ENCODE measurements around the gene GPR17.

The GPR17 gene

DNA sequence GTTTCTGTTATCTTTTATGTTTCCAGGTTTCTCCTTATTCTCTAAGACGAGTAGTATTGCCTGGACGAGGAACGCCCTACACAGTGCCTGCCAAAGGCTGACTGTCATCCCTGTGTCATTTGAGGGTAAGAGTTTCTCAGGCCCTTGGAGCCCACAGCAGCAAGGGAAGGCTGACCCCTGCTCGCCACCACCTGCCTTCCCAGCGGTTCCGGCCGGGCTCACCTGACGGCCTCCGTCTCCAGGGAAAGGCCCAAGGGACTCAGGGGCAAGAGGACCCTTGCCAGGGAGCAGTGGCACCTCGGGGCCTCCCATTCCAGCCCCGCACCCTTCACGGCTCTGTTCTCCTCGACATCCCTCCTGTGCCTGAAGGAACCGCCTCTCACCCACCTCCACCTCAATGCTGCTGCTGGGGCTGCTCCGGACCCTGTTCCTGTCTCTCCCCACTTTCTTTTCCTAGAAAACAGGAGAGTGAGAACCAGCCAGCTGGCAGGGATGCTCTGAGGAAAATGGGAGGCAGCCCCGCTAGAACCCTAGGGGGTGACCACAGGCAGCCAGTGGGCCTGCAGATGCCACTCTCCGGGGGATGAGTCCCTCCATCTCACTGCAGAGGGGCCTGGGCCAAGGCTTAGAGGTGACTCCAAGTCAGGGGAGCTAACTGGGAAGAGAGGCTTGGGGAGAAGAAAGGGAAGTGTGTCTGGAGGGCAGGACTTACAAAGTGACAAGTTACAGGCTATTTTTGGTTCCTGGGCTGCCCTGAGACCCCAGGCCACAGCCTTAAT is 27.5 kb downstream of the GPR17 start:
- DNase-seq, result no peak

DNA sequence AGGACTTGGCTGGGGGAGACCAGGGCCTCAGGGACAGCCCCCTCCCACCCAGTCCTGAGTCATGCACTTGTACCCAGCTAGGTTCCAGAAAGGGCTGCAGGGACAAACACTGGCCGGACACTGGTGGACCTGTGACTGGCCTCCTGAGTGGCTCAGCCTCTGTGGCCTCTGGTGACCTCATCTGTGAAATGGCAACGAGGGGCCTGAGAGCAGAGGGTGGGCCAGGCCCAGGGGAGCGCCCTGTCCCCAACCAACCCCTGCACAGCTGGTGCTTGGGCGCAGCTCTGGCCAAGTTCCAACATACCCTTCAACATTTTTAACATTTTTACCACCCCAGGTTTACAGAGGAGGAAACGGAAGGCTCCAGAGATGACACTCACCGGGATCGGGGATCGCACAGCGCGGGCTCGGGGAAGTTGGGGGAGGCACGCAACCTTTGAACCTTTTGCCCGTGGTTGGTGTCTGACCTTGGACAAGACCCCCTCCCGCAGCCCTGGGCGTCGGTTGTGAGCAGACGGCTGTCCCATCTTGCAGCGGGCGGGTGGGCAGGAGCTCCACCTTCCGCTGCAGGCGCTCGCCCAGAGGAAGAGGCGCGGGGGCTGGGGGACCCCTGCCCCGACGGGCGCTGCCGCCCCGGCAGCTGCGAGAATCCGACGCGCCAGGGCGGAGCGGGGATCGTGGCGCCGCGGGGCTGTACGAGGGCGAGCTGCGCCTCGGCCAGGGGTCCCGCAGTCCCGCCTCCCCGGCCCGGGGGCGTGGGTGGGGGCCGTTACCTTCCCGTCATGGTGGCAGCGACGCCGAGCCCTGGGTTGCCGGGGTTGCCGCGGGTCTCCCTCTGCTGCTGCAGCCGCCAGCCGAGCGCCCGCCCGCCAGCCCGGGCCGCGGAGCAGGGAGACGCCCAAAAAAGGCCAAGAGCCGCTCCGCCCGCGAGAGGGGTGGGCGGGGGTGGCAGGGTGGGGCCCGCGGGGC is 28.6 kb downstream of the GPR17 start:
- no peak for DNase-seq

DNA sequence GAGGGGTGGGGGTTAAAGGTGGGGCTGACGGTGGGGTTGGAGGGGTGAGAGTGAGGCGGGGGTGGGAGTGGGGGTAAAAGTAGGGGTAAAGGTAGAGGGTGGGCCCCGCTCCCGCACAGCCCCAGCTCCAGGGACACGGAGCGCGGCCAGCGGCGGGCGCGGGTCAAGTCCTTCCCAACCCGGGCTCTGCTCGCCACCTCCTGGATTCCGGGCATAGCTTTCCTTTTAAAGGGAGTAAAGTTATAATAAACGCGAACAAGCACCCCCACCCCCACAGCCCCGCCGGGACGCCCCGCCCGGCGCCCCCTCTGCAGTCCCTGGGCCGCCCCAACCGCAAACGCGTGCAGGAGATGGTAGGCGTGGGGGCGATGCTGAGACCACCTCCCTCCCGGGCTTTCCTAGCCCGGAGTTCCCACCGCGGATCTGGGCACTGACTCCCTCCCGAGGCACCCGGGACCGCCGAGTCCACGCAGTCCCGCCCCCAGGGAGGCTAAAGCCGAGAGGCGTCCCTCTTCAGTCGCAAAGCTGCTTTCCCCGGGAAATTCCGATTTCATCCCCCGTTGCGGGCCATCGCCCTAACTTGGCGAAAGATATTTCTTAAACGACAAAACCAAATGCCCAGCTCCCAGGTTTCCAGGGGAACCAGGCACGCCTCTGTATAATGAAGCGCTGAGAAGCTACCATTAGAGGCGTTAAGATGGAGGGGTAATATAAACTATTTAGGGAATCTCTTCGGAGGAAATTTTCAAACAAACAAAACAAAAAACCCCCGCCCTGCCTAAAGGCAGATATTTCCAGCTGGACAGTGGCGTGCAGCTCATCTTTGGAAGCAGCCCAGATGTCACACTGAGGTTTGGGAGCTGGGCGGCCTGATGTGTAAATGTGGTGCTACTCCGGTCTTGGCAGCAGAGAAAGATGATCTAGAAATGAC is 29.6 kb downstream of the GPR17 start, which contains the start of gene LIMS2:
Gene LIMS2 (minus strand): TSS at position 200 of the 931 bp plus-strand sequence. CDS start 506 bp downstream, outside the sequence.
- DNase-seq, result no peak

DNA sequence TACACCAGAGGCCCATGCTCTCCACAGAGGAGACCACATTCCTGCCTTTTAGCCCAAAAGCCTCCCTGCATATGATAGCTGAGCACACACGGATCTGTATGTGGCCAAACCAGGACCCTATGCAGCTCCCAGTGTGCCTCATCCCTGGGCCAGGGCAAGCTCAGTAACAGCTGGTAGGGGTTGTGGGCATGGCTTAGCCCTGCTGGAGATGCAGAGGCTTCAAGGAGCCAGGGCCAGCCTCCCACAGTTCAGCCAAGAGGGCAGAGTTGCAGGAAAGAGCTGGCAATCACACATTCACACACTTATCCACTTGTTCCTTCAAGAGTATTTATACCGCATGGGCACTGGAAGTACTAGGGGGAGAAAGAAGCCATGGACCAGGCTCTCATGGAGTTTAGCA is 31.0 kb downstream of the GPR17 start:
- DNase-seq, result no peak

DNA sequence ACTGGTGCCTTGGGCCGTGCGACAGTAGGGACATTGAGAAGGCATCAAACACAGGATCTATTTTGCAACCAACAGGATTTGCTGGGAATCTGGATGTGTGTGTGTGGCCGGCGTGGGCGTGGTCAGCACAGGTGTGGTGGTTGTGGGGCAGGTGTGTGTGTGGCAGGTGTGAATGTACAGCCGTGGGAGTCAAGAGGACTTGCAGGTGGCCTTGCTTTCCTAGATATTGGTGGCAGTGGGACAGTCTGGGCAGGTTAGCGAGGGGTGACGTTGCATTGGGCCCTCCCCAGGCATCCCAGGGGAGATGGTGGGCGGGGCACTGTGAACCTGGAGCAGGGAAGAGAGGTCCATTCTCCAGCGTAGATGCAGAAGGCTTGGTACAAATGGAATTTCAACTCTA is 32.6 kb downstream of the GPR17 start:
- no peak for DNase-seq

DNA sequence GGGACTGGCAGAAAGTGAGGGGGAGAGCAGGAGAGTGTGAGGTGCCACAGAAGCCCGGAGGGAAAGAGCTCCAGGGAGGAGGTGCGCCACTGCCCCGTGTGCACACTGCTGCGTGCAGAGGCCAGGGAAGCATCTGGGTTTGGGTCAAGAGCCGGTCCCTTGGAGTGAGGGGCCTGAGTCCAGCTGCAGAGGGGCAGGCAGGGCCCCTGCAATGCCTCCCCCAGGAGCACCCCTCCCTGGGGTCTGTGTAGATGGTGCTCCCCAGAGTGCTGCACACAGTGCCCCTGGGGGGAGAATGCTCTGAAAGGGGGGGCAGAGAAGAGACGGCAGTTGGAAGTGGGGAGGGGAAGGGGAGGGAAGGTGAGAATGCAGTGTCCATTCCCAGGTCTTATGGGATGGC is 33.0 kb downstream of the GPR17 start:
- DNase-seq, result no peak

DNA sequence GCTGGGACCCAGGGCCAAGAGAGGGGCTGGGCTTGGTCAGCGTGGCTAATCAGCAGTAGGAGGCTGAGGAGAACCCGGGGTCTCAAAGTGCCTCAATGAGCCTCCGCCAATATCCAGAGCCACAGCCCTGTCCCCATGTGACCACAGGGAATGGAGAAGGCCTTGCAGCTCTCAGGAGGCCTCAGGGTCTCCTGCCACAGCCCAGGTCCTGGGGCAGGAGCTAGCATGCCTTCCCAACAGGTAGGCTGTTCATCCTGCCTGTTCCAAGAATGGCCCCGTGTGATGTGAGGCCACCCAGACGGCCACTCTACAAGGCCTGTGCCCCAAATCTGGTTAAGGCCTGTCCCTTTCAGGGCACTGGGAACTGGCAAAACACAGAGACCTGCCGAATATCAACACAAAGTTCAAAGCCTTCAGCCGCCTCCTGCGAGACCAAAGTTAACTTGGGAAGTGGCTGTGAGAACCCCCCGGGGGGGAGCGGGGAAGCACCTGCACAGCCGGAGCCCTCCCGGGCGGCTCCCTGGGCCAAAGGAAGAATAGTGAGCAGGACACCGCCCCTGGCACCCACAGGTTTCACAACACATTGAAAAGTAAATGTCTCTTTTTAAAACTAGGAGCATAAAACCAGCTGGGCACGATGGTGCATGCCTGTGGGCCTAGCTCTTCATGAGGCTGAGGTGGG is 33.9 kb downstream of the GPR17 start:
- DNase-seq, result no peak

DNA sequence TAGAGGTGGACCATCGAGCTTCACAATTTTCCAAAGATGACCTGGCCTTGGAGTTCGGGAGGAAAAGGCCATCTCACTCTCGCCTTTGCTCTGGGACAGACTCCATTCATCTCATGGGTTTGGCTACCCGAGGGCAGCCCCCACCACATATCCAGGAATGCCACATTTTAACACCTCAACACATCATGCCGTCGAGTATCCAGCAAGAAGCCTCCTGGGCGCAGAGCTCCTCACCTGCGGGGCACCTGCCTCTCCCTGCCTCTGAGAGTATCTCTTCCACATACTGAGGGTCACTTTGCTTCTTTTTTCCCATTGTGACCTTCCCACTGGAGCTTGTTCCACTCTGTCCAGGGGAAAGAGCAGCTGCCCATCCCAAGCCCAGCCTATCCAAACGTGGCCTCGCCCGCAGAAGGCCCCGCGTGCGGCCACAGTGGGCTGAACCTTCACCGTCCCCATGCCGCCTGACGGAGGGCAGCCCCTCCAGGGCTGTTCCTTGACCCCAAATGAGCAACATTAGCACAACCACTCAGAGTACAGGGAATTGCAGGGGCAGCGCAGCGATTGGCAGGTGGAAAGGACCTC is 34.8 kb downstream of the GPR17 start:
- no peak for DNase-seq

DNA sequence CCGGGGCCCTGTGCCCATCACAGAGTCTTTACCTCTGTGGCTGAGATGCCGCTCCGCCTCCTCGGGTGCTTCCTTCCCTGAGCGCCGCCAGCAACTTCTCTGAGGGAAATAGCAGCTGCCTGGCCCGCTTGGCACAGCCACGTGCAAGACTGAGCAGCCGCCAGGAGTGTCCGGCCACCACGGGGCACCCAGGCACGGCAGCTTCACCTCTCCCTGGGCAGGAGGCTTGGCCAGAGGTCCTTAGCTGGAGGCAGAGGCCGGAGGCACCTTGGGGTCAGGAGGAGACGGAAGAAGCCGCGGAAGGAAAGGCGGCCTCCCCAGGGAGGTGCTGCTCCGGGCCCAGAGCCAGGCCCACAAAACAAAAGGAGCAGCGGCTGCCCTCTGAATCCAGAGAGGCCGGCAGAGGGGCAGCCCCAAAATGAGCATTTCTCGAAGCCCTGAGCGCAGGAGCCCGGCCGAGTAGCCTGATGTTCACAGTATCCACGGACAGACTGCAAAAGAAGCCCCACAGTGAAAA is 35.4 kb downstream of the GPR17 start:
- DNase-seq, result no peak

DNA sequence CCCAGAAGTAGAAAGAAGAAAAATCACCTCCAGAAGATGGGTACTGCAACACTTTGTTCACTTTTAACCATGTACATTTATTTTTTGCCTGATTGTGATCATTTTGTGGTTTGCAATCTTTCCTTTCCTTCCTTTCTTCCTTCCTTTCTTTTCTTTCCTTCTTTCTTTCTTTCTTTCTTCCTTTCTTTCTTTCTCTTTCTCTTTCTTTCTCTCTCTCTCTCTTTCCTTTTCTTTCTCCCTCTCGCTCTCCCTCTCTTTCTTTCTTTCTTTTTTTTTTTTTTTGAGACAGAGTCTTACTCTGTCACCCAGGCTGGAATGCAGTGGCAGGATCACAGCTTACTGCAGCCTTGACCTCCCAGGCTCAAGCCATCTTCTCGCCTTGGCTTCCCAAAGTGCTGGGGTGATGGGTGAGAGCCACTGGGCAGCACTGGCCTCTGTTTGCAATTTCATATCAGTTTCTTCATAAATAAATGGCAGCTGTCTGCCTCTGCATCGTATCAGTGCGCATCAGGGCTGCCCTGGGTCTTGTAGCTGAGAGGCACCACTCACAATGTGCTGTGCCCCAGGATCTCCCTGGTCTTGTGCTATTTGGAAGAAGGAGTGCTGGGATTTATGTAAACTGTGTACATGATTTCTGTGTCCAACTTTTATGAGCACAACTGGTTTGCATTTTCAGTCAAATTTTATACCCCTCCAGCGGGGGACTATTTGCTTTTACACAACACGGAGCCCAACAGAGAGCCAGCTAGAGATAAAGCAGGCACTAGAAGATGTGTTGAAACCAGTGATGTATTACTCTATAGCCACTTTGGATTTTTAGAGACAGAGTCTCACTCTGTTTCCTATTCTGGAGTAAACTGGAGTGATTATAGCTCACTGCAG is 36.3 kb downstream of the GPR17 start:
- no peak for DNase-seq

DNA sequence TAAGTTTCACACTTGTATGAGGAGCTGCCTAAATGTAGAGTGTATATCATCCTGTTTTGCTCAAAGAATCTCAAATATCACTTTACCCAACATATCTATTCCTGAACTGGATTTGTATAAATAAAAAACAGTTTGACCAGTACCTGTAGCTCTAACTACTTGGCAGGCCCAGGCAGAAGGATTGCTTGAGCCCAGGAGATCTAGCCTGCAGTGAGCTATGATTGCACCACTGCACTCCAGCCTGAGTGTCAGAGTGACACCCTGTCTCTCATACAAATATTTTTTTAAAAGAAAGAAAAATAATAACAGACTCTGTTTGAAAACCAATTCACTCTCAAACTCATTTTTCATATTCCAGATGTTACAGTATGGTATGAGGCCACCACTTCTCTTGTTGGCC is 37.1 kb downstream of the GPR17 start:
- no peak for DNase-seq

DNA sequence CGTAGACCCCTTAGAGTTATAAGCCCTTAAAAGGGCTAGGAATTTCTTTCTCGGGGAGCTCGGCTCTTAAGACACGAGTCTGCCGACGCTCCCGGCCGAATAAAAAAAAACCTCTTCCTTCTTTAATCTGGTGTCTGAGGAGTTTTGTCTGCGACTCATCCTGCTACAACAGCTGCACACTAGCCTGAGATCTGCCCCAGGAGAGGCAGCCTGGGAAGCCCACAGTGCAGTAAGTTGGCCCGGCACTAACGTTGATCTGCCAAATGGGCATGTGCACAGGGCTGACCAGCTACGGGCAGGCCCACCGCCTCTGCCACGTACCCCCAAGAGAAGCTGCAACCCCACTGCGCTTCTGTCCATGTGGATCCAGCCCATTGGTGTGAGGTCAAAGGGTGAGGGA is 37.8 kb downstream of the GPR17 start:
- DNase-seq, result no peak

DNA sequence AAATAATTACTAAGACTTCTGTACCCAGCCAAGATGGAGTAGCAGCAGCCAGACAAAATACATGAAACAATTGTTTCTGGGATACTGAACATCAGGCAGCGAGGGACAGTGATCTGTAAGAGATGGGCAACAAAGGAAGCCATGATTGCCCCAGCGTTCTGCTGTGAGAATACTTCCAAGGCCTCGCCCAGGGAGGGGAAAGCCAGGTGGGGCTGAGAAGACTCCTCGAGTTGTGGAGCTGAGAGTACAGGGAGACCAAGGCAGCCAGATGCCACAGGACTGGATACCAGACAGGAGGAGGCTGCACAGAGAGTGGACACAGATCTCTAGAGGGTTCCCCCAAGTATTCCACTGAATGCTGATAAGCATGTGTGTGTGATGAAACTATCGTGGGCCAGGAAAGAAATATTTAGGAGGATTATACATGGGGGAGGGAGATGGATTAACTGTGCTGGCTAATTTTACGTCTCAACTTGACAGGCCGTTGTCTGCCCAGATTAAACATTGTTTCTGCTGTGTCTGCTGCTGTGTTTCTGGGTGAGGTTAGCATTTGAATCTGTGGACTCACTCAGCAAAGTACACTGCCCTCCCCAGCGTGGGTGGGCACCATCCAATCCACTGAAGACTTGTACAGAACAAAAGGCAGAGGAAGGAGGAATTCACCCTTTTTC is 39.6 kb downstream of the GPR17 start:
- DNase-seq, result no peak

DNA sequence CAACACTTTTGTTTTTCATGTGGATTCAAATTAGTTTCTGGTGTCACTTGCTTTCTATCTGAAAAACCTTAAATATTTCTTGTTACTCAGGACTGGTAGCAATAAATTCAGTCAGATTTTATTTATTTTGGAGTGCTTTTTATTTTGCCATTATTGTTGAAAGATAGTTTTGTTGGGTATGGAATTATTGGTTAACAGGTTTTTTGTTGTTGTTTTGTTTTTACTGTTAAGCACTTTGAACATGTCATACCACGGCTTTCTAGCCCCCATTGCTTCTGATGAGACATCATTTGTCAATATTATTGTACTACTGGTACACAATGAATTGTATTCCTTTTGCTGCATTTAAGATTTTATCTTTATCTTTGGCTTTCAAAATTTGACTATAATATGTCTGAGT is 42.5 kb downstream of the GPR17 start:
- no peak for DNase-seq

DNA sequence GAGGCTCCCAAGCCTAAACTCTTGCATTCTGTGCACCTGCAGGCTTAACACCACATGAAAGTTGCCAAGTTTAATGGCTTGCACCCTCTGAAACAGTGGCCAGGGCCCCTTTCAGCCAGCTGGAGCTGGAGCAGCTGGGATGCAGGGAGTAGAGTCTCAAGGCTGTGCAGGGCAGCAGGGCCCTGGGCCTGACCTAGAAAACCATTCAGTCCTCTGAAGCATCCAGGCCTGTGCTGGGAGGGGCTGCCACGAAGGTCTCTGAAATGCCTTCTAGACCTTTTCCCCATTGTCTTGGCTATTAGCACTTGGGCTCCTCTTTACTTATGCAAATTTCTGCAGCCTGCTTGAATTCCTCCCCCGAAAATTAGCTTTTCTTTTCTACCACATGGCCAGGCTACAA is 44.7 kb downstream of the GPR17 start:
- DNase-seq, result no peak

DNA sequence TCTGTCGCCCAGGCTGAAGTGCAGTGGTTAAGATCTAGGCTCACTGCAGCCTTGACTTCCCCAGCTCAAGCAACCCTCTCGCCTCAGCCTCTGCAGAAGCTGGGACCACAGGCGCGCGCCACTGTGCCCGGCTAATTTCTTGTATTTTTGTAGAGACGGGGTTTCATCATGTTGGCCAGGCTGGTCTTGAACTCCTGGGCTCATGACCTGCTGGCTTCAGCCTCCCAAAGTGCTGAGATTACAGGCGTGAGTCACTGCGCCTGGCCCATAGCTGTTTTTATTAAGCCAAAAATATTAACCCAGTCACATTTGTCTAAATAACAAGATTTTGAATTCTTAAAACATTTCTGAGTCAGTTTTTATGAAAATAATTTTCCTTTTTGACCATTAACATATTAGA is 49.0 kb downstream of the GPR17 start:
- no peak for DNase-seq

DNA sequence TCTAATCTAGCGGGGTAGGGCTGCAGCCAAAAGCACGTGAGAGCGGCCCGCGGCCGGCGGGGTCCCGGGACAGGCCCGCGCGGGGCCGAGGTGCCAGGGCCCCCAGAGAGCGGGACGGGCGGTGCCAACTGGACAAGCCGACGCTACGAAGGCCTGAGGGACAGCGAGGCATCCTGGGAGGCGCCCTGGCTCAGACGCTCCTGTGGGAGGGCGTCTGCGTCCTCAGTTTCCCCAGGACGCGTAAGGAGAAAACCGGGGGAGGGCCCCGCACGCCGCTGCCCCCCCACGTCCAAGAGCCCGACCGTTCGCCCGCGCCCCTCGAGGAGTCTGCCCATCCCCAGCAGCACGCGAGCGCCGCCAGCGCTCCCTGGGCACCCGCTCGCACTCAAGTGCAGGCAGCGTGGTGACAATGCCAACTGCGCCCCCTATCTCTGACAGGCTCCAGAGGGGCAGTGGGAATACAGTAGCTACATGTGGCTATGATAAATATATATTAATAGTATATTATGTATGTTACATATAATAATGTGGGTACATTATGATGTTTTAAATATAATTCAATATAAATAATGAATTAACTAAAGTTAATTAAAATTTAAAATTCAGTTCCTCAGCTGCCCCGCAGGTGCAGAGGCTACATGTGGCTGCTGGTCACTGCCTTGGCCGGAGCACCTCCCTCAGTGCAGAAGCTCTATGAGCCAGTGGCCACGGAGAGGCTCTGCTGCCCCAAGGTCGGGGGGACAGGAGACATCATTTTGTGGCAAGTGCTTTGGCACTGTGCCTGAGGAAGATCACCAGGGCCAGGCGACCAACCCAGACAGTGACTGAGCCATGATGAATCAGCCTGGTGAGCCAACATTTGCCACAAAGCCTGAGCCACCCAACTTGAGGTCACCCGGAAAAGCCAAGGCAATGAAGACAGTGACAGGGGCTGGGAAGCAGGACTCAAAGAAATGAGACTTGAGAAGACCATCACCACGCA is 49.8 kb downstream of the GPR17 start:
- no peak for DNase-seq

DNA sequence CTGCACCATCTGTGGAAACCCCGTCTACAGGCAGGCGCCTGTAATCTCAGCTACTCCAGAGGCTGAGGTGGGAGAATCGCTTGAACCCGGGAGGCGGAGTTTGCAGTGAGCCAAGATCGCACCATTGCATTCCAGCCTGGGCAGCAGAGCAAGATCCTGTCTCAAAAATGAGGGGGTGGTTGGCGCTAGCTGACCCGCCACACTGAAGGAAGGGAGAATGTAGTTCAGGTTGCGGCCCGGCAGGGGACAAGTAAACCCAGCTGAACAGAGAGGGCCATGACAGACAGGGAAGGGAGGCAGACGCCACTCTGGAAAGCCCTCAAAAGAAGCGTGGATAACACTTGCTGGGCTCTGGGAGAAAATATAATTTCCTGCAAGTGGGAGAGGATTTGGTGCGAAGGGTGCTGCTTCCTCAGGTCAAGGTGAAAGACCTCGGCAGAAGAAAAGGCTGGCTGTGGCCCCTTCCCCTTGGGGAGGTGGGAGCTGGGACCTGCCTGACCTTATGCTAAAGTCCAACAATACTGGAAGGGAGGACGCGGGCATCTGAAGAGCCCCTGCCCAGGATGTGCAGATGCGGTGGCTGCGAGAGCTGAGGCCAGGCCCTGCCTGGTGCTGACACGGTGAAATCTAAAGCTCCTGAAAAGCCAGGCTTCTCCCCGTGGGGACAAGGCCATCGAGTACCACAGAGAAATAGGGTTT is 51.7 kb downstream of the GPR17 start:
- no peak for DNase-seq

All from NCI-H187 (cell line).